ENCODE measurements around the gene UPB1. TPM values are rescaled to one million over a fixed set of nuclear protein-coding genes. Genes with fewer than 3 reads are reported as not detected.
A peak's percentile ranks its signal among the peaks of the same experiment; 100 is the strongest.

UPB1 gene
- total and polyA plus RNA-seq, 9 of the 15 experiments (the other 6 are each of a cell fraction or from before 2014, with no cell fraction given) = 0.06 to 0.11 TPM; not detected in 7

GRCh38 chr22:24554313-24555164 lies 59.4 kb downstream of the UPB1 start, which contains the start of gene GUCD1 (continued):
- peak; percentile 14; the same call in 1 of the 2 replicates for TF ChIP-seq EGR1 (conservative IDR thresholded peaks at IDR 0.05)
- no peak for TF ChIP-seq LCOR (CRISPR knock-in tag; IDR thresholded peaks at IDR 0.05)
- TF ChIP-seq ZBTB9 (CRISPR knock-in tag; IDR thresholded peaks at IDR 0.05) = no peak
- no peak for TF ChIP-seq ZZZ3 (IDR thresholded peaks at IDR 0.05)
- TF ChIP-seq FOXO4 (CRISPR knock-in tag; IDR thresholded peaks at IDR 0.05) = no peak

Measured in K562 (cell line).